ENCODE results near the gene CCDC149.

CCDC149 gene

DNA sequence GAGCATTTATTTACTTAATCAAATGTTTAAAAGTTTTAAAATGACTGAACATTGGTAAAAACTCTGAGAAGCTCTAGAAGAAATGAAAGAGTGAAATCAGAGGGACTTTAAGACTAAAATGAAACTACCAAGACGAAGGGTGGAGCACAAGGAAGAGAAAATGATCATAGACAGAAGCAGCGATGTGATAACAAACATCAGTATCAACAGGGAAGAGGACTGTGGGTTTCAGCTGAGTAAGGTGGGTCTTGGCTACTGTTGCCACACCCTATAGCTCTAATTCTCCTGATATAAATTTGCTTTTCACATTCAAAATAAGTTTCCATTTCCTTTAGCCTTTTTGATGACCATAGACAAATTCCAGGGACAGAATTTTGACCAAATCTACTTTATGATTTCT is 99.1 kb downstream of the CCDC149 start:
- DNase-seq, result no peak
- intact Hi-C loops (cut with DNase I), result no loop called here

DNA sequence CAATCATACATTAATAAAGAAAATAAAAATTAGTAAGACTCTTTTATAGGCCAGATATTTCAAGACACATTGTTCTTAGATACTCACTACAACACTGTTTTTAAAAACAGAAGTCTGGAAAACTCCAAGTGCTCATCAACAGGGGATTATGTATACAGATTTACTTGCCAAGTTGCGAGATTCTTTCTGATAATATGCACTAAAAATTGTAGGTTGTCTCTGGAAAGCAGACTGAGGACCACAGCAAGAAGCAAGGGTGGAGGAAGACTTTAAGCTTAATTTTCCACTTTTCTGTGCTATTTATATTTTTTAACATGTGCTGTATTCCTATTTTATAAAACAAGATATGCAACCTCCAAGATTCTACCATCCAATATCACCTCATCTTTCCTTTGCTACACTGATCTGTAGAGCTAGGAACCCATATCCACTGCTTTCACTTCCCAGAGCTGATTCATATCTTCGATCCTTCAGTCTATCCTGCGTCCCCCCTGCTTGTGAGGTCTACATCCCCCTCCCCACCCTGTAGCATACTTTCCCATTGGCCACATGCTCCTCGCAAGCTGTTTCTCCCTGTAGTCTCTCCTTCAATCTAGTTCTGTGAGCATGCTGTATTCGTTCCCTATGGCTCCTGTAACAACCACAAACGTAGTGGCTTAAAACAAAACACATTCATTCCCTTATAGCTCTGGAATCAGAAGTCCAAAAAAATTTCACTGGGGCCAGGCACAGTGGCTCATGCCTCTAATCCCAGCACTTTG is 101.8 kb downstream of the CCDC149 start:
- no peak for DNase-seq

DNA sequence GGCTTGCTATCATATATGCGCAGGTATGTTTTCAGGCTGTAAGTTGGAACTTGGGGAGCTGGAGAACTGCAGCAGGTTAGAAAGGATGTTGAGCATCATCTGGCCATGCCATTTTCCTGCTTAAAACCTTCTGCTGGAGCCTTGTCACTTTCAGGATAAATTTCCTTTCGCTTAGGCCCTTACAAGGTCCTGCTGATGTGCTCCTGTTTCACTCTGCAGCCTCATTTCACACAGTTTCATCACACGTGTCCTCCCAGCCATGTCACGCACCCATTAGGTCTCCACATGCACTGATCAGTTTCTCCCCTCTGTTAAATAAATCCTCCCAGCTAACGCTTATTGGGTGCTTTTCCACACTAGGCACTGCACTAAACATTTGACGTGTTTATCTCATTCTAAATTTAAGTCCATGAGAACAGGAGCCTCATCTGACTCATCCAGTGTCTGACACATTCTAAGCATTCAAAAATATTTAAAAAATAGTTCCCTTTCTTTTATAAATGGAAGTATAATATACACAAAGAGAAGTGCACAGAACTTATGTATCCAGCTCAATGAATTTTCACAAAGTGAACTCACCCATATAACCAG is 102.9 kb downstream of the CCDC149 start:
- intact Hi-C loops (cut with DNase I), result no loop called here

More for the DNA sequence above, 101.8 kb downstream of the CCDC149 start:
- intact Hi-C loops (cut with DNase I), result no loop called here

DNA sequence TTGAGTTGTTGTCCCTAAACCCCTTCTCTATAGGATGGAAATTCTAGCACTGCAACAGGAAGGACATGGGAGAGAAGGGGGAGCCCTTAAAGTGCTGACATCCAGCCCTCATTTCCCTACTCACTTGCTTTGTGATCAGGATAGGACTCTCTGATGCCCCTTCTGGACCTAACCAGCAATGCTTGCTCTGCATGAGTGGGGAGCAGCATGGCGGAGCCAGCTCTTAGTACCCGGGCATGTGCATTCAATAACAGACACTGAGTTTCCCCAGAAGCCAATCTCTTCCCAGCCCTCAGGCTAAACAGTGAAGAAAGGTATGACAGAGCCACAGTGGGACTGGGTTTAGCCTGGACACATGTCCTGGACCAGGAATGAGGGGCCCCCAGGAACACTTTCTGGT is 103.5 kb downstream of the CCDC149 start:
- intact Hi-C loops (cut with DNase I), result no loop called here
- peak in 1 of 42 donors; percentile 48 for DNase-seq

More for the DNA sequence above, 102.9 kb downstream of the CCDC149 start:
- peak in 2 of 42 donors; percentile 20 to 21 for DNase-seq

DNA sequence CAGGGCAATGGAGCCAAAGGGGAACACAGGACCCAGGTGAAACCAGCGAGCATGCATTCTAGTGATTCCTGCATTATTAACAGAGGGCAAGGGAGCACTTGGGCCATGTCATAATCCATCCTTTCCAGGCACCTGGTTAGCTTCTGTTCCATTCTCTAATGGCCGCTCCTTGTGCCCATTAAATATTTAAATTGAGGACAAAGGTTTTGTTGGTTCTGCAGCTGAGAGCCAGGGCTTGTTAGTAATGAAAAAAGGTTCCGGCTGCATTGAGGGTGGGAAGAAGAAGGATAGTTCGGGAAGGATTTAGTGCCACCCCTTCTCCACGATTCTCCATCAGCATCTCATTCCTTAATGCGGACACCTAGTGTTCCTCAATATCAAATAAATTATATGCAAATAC is 103.9 kb downstream of the CCDC149 start:
- intact Hi-C loops (cut with DNase I), result no loop called here
- DNase-seq, result no peak

DNA sequence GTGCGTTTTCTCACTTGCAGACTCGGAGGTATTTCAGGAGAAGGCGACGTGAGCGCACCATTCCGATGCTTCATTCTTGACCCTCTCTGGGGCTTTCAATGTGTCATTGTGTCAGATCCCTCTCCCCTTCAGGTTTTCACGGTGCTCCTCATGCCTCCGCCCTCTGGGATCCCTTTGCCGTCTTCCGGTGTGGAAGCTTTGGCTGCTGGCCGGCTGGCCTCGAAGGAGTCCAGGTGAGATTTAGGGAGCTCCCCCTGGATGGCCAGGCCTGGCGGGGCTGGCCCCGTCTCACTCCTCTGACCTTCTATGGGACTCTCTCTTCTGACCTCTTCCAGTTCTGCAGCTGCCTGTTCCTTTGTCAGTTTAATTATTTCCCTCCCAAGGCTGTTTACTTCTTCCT is 104.6 kb downstream of the CCDC149 start:
- intact Hi-C loops (cut with DNase I), result no loop called here
- peak in 1 of 42 donors; percentile 31 for DNase-seq

DNA sequence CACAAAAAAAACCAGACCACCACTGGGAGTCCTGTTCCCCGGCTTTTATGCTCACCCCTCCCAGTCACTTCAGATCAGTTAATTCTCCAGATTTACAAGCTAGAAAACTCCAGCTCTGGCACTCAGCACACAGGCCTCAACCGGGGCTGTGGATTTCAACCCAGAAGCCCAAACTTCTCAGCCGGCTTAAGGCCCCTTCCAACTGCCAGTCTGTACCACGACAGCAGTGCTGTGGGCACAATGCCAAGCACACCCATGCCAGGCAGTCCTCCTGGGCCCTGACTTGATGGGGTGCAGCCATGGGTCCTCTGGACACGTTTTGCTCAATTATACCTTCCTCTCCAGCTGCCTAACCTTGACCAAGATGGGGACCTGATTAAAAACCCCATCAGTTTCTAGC is 105.2 kb downstream of the CCDC149 start:
- peak in 2 of 42 donors; percentile 22 to 43 for DNase-seq
- intact Hi-C loops (cut with DNase I), result no loop called here

DNA sequence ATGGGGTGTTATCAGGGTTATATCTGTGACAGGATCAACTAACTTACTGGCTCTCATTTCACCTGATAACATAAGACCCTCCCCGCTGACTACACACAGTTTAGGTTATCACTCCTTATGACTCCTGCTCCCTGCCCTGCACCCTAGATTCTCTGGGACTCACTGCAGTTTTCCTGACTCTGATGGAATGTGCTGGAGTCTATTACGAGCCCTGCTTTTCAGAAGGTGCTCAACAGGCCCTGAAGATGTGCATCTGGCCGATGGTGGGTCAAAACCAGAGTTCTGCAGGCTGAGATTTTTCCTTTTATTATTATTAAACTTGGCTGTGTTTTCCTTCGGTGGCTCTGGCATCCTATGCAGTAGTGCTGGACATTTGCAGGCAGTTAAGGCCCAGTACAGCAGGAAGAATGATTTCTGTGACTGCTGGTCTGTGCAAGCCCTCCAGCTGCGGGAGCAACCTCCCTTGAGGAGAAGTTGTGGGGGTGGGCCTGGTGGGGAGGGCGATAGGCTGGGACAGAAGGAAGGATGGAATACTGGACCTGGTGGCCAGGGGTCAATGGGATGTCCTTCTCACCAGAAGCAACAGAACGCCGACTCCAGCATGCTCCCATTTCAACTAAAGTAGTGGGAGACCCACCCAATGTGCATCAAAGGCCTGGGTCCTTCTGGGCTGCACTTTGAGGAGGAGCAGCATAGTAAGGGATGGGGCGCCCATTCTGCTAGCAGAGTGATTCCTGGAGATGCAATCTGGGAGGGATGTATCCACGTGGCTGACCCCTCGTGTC is 106.4 kb downstream of the CCDC149 start:
- DNase-seq, result peak in 1 of 42 donors; percentile 34
- intact Hi-C loops (cut with DNase I), result no loop called here

DNA sequence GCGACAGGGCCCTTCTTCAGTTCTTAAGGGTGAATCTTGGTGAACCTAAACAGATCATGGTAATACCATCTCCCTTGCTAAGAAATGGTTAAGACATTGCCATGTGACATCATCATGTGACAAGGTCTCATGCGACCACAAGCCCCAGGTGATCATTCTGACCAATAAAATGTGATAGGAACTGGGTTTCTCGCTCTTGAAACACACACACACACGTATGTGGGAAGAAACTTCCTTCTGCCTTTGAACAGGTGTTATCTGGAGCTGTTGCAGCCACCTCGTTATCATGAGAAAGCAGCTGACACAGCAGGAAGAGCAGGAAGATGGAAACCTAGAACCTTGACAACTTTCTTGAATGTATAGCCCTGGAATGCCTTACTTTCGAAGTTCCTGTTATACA is 107.3 kb downstream of the CCDC149 start:
- intact Hi-C loops (cut with DNase I), result no loop called here
- peak in 1 of 42 donors; percentile 12 for DNase-seq

DNA sequence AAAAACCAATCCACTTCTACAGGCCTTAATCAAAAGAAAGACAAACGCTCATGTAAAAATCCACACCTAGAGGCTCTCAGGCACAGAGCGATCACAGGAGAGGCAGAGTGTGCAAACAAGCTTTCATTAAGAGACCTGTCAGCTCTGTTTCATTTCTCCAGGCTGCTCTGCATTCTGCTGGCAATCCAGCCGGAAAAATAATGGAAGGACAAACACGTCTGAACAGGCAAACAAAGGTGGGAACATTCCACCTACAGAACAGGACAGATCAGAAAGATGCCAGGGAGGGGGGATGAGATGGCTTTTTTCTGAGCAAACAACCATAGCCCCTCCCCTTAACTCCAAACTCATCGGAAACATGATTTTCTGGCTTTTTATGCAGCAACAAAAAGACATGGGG is 107.8 kb downstream of the CCDC149 start:
- DNase-seq, result peak in 1 of 42 donors; percentile 35
- intact Hi-C loops (cut with DNase I), result no loop called here

DNA sequence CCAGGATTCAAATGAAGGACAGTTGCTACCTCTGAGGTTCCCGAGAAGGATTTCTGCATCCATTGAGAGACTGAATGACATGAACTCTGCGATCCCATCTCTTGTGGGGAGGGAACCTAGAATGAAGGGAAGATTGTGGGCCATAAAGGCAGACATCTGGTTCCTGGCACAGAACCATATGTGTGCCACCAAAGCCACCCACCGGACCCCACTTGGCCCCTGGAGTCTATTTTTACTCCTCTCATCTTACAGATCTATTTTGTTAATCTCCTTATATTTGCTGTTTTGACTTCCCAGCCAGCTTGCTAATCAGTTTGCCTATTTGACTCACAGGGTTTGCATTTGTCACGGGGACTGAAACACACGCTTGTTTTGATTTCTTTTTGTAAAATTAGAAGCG is 110.2 kb downstream of the CCDC149 start:
- peak in 1 of 42 donors; percentile 37 for DNase-seq

DNA sequence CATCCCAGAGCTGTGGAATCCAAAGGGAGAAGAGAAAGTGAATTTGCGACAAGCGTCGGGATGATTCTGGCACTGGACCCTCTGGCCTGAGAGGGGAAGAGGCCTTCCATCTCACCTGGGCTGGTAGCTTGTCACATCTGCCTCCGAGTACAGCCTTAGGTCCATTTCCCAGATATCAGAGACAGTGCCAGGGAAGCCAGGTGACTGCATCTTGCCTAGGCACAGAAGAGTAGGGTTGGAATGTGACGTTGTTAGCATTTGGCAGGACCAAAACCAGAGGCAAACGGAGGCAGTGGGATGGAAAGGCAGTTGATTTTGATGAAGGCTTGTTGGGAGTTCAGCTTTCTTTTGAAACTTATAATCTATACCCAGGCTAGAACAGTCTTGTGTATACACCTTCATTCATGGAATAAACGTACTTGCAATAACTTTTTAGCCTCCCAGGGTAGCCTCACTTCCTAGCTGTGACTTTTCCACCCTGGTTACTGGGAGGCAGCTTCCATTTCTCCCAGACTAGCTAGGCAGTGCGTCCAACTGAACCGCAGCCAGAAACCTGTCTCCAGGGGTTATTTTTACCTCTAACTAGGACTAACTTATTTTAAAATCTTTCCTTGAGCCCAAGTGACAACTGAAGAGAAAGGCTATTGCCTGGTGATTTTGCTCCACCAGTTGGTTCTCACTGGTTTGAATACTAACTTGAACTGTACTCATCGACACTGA is 111.5 kb downstream of the CCDC149 start:
- intact Hi-C loops (cut with DNase I), result no loop called here
- DNase-seq, result peak in 1 of 42 donors; percentile 33

More for the DNA sequence above, 110.2 kb downstream of the CCDC149 start:
- intact Hi-C loops (cut with DNase I), result no loop called here

DNA sequence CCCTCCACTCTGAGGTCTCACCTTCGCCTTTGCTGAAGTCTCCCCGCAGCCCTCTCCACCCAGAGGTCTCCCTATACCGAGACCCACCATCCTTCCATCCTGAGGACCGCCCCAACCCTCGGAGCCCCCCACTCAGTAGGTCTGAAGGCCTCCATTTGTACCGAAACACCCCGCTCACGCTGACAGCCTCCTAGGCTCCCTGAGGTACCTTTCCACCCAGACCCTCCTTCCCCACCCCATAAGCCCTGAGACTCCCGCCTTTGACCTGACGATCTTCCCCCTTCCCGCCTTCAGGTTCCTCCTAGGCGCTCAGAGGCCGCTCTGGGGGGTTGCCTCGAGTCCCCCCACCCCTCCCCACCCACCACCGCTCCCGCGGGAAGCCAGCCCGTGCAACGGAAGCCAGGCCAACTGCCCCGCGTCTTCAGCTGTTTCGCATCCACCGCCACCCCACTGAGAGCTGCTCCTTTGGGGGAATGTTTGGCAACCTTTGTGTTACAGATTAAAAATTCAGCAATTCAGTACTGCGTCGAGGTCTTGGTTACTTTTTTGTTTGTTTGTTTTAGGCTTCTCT is 112.4 kb downstream of the CCDC149 start:
- intact Hi-C loops (cut with DNase I), result no loop called here
- DNase-seq, result peak in 2 of 42 donors; percentile 24 to 62

DNA sequence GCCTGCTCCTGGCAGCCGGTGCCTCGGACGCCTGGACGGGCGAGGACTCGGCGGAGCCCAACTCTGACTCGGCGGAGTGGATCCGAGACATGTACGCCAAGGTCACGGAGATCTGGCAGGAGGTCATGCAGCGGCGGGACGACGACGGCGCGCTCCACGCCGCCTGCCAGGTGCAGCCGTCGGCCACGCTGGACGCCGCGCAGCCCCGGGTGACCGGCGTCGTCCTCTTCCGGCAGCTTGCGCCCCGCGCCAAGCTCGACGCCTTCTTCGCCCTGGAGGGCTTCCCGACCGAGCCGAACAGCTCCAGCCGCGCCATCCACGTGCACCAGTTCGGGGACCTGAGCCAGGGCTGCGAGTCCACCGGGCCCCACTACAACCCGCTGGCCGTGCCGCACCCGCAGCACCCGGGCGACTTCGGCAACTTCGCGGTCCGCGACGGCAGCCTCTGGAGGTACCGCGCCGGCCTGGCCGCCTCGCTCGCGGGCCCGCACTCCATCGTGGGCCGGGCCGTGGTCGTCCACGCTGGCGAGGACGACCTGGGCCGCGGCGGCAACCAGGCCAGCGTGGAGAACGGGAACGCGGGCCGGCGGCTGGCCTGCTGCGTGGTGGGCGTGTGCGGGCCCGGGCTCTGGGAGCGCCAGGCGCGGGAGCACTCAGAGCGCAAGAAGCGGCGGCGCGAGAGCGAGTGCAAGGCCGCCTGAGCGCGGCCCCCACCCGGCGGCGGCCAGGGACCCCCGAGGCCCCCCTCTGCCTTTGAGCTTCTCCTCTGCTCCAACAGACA is 113.1 kb downstream of the CCDC149 start:
- DNase-seq, result peak in 2 of 42 donors; percentile 14 to 20
- intact Hi-C loops (cut with DNase I), result no loop called here

DNA sequence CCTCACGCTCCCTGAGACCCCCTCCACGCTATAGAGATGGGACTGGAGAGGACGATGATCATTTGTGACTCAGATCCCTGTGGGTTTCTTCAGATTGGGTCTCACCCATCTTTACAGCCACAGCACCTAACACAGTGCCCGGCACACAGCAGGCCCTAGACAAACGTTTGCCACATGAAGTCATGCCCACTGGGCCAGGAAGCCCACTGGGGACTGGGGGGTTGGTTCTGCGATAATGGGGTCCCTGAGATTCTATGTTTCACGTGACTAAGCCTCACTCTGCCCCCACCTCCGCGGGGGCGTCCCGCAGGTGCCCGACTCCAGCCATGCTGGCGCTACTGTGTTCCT is 113.7 kb downstream of the CCDC149 start:
- DNase-seq, result no peak
- intact Hi-C loops (cut with DNase I), result no loop called here

DNA sequence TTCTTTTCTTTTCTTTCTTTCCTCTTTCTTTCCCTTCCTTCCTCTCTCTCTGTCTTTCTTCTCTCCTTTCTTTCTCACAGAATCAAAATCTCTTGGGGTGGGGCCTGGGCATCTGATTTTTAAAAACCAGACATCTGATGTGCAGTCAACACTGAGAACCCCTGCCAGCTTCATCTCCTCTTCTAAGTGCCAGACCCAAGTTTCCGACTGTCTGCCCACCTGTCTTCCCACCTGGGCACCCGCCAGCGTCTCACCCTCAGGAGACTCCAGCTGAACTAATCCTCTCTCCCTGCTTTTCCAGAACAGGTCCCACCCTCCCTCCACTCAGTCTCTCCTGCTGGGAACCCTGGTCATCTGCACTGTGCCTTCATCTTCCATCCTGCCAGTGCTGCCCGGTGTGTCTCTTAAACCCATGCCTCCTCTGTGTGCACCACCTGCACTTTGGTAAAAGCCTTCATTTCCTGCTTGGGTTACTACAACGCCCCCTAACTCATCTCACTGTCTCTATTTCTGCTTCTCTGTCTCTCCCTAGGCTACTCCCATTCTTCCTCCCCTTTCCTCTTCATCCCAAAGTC is 114.7 kb downstream of the CCDC149 start:
- DNase-seq, result no peak
- intact Hi-C loops (cut with DNase I), result no loop called here

DNA sequence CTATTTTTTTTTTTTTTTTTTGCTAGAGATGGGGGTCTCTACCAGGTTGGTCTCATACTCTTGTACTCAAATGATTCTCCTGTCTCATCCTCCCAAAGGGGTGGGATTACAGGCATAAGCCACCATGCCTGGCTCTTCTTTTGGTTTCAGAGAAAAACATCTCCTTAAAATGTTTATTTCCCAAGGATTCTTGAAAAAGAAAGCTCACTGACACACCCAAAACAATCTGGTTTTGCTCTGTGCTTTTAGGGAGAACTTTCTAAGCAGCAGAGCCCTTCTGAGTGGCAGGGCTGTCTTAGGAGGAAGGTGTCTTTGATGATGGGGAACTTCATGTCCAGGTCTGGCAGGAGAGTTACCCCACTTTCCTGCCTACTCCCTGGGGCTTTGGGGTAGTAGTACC is 116.2 kb downstream of the CCDC149 start:
- no peak for DNase-seq
- intact Hi-C loops (cut with DNase I), result no loop called here

Measured in head of caudate nucleus (tissue), 42 donors.